22Rv1 (cell line): ENCODE data around the gene GPC1.

Source experiments
- ZFX ChIP-seq: fragments of 450-650 bp; IDR thresholded peaks from 2 replicates; pipeline ENCODE4 v1.6.1; 2017; ENCODE audit warnings: antibody characterized with exemption, borderline replicate concordance
- TF ChIP-seq, protein P1 (sequence below): fragments of 450-650 bp; IDR thresholded peaks from 2 replicates; pipeline ENCODE4 v1.5.1; 2017; ENCODE audit warnings: mild to moderate bottlenecking

DNA sequence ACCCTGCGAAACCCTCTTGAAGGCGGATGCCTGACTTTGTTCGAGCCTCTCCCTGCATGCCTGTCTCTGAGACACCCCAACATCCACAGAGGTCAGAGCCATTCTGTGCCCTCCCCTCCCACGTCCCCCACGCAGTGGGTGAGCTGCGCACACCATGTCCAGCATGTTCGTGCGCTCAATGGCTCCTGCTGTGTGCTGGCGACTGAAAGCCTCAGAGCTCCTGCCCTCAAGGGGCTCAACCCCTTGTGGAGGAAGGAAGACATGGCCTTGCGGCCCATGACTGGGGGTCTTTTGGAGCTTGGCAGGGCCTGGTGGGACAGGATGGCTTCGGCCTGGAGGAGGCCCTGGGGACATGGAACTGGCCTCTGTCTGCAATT is 76.6 kb downstream of the GPC1 start:
- TF ChIP-seq, protein P1, sequence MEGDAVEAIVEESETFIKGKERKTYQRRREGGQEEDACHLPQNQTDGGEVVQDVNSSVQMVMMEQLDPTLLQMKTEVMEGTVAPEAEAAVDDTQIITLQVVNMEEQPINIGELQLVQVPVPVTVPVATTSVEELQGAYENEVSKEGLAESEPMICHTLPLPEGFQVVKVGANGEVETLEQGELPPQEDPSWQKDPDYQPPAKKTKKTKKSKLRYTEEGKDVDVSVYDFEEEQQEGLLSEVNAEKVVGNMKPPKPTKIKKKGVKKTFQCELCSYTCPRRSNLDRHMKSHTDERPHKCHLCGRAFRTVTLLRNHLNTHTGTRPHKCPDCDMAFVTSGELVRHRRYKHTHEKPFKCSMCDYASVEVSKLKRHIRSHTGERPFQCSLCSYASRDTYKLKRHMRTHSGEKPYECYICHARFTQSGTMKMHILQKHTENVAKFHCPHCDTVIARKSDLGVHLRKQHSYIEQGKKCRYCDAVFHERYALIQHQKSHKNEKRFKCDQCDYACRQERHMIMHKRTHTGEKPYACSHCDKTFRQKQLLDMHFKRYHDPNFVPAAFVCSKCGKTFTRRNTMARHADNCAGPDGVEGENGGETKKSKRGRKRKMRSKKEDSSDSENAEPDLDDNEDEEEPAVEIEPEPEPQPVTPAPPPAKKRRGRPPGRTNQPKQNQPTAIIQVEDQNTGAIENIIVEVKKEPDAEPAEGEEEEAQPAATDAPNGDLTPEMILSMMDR = no peak
- no peak for TF ChIP-seq ZFX
